ENCODE data around the gene PSME3.

DNA sequence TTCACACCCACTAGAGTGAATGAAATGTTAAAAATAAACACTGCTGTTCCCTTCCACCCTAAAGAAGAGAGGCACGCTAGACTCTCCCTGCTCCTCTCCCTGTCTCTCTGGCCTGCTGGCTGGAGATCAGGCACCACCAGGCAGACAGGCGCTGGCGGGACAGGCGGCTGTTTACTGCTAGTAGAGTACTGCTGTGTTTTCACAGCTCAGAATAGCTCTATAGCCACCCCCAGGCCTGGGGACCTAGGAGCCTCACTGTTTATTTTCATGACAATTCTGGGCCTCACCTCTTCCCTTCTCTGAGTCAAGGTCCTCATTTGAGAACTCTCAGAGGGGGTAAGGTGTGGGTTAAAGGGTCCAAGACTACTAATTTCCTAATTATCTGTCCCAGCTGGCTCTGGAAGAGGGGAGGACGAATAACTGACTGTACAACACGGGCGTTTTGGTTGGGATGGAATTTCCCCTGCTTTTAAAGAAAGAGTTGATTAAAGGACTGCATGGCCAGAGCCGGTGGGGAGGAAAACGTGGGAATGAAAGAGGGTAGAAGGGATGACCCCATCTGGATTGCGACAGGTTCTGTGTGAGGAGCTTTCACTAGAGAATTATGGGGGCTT lies 58.4 kb downstream of the PSME3 start:
- TF ChIP-seq, protein P1, sequence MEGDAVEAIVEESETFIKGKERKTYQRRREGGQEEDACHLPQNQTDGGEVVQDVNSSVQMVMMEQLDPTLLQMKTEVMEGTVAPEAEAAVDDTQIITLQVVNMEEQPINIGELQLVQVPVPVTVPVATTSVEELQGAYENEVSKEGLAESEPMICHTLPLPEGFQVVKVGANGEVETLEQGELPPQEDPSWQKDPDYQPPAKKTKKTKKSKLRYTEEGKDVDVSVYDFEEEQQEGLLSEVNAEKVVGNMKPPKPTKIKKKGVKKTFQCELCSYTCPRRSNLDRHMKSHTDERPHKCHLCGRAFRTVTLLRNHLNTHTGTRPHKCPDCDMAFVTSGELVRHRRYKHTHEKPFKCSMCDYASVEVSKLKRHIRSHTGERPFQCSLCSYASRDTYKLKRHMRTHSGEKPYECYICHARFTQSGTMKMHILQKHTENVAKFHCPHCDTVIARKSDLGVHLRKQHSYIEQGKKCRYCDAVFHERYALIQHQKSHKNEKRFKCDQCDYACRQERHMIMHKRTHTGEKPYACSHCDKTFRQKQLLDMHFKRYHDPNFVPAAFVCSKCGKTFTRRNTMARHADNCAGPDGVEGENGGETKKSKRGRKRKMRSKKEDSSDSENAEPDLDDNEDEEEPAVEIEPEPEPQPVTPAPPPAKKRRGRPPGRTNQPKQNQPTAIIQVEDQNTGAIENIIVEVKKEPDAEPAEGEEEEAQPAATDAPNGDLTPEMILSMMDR (conservative IDR thresholded peaks at IDR 0.05 in 1 of 2, IDR thresholded peaks at IDR 0.05 in 1 of 2; ENCODE audit: extremely low read depth in 1 of 2, insufficient read depth in 1 of 2, low read depth in 1 of 2, low read length in 2 of 2): no peak
- no peak for TF ChIP-seq EZH2 (IDR thresholded peaks at IDR 0.05; ENCODE audit: borderline replicate concordance, low read length)

Data from mammary epithelial cell (primary cell).